GM21619 (cell line): Measurements from ENCODE around the gene LRRC8A.
"Not testable (repeated sequence)": the region's sequence is repeated elsewhere in the genome, so short reads cannot be mapped to it uniquely, and the experiment has no call there.

Experiments
- ATAC-seq: cut with Tn5 transposase; IDR thresholded peaks from one replicate; pipeline ENCODE4 v1.9.1; 2021; ENCODE audit not compliant: unreplicated experiment

LRRC8A gene

GRCh38 chr9:128919402-128920089 lies 37.6 kb downstream of the LRRC8A start:
- no peak for ATAC-seq

- no peak for ATAC-seq
Observed at GRCh38 chr9:128920381-128921058, 38.6 kb downstream of the LRRC8A start, which contains the start of gene PHYHD1. TSS of gene PHYHD1 (plus strand) at chr9:128920982. CDS start at chr9:128922324, 1,342 bp downstream.

- no peak for ATAC-seq
Observed at GRCh38 chr9:128921881-128922763, 40.2 kb downstream of the LRRC8A start.

DNA sequence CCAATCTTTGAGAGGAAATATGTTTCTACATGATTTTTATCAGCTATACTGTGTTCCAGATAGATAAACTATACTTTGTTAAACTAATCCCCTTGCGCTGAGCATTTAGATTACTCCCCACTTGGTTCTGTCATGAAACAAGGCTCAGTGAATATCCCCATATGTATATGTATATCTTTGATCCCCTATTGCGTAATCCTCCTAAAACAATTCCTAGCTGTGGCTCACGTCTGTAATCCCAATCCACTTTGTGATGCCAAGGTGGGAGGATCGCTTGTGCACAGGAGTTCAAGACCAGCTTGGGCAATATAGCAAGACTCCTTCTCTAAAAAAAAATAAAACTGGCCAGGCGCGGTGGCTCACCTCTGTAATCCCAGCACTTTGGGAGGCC lies 41.6 kb downstream of the LRRC8A start:
- no peak for ATAC-seq

- ATAC-seq = no peak
Observed at GRCh38 chr9:128927731-128928411, 45.9 kb downstream of the LRRC8A start.

DNA sequence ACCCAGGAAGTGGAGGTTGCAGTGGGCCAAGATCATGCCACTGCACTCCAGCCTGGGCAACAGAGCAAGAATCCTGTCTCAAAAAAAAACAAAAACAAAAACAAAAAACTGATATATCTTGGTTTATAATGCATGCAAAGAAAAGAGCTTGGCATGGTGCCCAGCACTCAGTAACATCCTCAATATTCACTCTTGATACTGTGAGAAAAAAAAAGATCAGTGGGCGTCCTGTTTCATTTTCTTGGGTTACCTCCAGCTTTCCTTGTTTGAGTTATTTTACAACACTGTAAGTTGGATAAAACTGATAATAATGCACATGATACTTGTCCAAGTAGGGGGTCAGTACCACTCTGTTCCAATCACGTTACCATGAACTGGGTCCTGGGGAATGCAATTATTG lies 46.7 kb downstream of the LRRC8A start:
- no peak for ATAC-seq

- no peak for ATAC-seq
Observed at GRCh38 chr9:128929560-128929959, 47.6 kb downstream of the LRRC8A start.

GRCh38 chr9:128933731-128934130 lies 51.8 kb downstream of the LRRC8A start:
- no peak for ATAC-seq

- no peak for ATAC-seq
Observed at GRCh38 chr9:128936171-128936865, 54.4 kb downstream of the LRRC8A start.

DNA sequence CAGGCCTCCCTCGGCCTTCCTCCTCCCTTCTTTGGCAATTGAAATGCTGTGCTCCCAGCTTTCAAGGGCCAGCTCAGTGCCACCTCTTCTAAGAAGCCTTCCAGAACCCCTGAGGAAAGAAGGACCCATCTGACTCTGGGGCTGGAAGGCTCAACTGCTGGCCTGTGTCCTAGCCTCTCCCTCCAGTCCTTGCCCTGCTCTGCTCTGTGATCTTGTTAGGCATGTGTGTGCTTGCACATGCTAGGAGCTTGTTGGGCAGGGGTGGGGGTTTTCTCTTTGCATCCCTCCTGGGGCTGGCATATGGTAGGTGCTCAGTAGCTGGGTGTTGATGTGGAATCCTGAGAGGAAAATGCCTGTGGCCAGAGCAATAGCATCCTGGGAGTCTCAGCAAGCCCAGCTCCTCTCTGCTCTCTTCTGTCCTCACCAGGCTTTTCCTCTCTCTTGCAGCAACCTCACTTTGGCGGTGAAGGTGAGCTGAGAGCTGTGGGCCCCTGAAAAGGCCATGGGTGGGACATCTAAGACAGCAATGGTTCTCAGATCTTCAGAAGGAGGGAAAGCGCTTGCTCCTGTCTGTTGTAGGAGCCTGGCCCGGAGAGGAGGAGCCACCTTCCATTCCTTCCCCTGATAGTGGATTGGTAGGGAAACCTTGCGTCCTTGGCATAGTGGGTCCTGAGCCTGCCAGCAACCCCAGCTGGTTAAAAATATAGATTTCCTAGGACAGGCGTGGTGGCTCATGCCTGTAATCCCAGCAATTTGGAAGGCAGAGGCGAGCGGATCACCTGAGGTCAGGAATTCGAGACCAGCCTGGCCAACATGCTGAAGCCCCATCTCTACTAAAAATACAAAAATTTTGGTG lies 55.6 kb downstream of the LRRC8A start:
- no peak for ATAC-seq

DNA sequence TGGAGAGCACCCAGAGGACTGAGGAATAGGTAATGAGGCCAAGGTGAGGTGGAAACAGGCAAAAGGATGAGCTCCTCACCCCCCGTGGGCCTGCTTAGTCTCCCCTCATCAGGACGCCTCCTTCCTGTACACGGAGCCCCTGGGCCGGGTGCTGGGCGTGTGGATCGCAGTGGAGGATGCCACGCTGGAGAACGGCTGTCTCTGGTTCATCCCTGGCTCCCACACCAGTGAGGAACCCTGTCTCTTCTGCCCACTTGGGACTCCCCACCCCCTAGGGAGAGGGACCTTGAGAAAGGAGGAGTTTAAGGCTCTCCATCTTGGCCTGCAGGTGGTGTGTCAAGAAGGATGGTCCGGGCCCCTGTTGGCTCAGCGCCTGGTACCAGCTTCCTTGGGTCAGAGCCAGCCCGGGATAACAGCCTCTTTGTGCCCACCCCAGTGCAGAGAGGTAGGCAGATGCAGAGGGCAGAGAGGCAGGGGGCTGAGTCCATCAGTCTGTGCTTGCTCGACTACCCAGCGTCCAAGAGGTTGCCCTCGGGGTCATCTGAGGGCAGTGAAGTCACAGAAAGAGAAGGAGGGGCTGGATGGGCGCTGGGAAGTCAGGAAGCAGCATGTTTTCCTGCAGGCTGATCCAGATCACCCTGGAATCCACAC lies 58.5 kb downstream of the LRRC8A start:
- ATAC-seq = no peak

DNA sequence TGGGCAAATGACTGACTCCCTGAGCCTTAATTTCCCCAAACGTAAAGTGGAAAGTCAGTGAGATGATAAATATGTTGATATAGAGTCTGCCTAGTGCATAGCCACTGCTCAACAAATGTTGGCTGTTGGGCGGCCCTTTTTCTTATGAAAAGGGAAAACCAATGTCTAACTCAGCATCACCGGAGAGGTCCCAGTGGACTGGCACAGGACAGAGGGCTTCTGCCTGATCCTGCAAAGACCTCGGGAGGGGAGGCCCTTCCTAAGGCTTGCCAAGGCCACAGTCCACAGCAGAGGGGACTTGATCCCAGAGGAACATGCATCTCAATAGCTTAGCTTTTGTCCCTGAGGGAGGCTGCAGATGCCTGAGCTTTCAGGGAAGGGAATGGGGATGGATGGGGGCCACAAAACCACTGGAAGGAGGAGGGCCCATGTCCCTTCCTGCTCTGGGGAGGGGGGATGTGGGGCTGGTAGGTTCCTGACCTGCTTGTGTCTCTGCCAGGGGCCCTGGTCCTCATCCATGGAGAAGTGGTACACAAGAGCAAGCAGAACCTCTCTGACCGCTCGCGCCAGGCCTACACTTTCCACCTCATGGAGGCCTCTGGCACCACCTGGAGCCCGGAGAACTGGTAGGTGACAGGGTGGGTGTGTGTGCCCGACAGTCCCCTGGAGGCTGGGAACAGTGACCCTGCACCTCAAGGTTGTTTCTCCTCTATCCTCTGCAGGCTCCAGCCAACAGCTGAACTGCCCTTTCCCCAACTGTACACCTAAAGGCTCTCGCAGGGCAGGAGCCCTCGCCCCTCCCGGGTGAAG lies 59.2 kb downstream of the LRRC8A start:
- ATAC-seq = no peak

GRCh38 chr9:128943832-128944620 lies 62.1 kb downstream of the LRRC8A start:
- no peak for ATAC-seq

- not testable (repeated sequence) for ATAC-seq
Observed at GRCh38 chr9:128944966-128945365, 63.0 kb downstream of the LRRC8A start.

DNA sequence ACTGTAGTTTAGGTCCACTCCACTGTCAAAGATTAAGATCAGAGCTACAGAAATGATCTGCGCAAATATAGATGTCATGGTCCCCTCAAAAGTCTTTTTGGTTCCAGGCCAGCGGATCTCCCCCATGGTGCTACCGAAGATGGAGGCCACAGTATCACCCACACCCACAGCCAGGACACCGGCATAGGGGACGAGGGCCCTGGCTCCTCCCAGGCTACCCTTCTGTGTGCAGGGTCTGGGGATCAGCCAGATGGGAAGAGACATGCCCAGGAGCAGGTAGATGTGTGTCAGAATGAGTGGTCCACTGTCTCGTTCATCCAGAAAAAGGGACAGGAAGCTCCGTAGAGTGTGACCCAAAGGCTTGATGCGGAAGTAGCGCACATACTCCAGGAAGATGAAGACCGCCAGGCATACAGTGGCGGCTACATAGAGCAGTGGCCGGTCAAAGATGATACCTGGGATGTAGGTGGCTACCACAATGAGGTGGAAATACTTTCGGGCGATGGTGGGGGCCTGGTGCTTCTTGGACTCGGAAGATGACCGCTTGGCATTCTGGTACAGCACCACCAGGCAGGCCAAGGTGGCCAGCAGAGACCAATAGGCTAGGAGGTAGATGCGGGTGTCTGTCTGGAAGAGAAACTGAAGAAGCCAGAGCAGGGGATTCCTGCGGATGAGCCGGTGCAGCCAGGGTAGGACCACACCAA lies 64.0 kb downstream of the LRRC8A start:
- no peak for ATAC-seq

GRCh38 chr9:128946571-128947276 lies 64.8 kb downstream of the LRRC8A start:
- peak; percentile 23 for ATAC-seq
